Kidney (tissue), 14 donors: ENCODE results near the gene PTPRT. TPM values are rescaled to one million over a fixed set of nuclear protein-coding genes. Genes with fewer than 3 reads are reported as not detected.

ENCODE experiments used
- DNase-seq, 5 donors: peaks; one replicate each; pipeline ENCODE4 v3.0.0-alpha.2; 2013 to 2020
- FAIRE-seq: peaks from 2 replicates; lab custom pipeline; 2012; peaks lifted over from hg19 to GRCh38; lab: Jason Lieb, UNC
- H3K27ac ChIP-seq, 2 donors: one replicate each; pipeline ENCODE4 v1.7.0; 2013; ENCODE audit warnings: low read depth in 2 of 2, low read length in 2 of 2, inconsistent platforms in 1 of 2
- H3K27me3 ChIP-seq: one replicate; pipeline ENCODE4 v1.7.1; 2013; ENCODE audit warnings: low read length, inconsistent platforms; ENCODE audit not compliant: control insufficient read depth, insufficient read depth
- H3K36me3 ChIP-seq, 3 donors: one replicate each; pipeline versions ENCODE4 v1.7.0 to v1.7.1; 2013; ENCODE audit warnings: low read length in 3 of 3, control low read depth in 1 of 3, inconsistent platforms in 1 of 3; ENCODE audit not compliant: insufficient read depth in 3 of 3, control insufficient read depth in 2 of 3
- H3K4me1 ChIP-seq, 3 donors: one replicate each; pipeline versions ENCODE4 v1.7.0 to v1.7.1; 2013; ENCODE audit warnings: low read length in 3 of 3, inconsistent platforms in 1 of 3, low read depth in 1 of 3; ENCODE audit not compliant: control insufficient read depth in 2 of 3, insufficient read depth in 2 of 3
- H3K4me3 ChIP-seq, 3 donors: one replicate each; pipeline versions ENCODE4 v1.7.0 to v1.8.1; 2013; ENCODE audit warnings: low read length in 3 of 3, control low read depth in 1 of 3, inconsistent platforms in 1 of 3
- H3K9ac ChIP-seq, 3 donors: one replicate each; pipeline versions ENCODE4 v1.7.0 to v1.7.1; 2013; ENCODE audit warnings: low read length in 3 of 3, control low read depth in 1 of 3, inconsistent platforms in 1 of 3
- H3K9me3 ChIP-seq, 3 donors: one replicate each; pipeline versions ENCODE4 v1.7.0 to v1.7.1; 2013; ENCODE audit warnings: low read length in 3 of 3, control low read depth in 1 of 3, inconsistent platforms in 1 of 3; ENCODE audit not compliant: control insufficient read depth in 2 of 3, insufficient read depth in 1 of 3
- intact Hi-C: fragments of 100-400 bp; cut with DNase I; formaldehyde crosslinking; loops from one replicate; pipeline ENCODE4 v1.11.1; 2022
- polyA plus RNA-seq: library from polyadenylated mRNA; stranded (reverse); fragments of 350-450 nt; fragmentation: Illumina TruSeq; extraction: RNeasy Lipid Tissue Mini Kit (QIAGEN cat#74804); gene quantifications from one replicate; pipeline ENCODE4 v1.2.3, GENCODE V29; 2014; ENCODE audit warnings: low read depth, low replicate concordance; ENCODE audit not compliant: insufficient read depth
- total RNA-seq: library from RNA; stranded (reverse); fragmentation: NEBNext Ultra II Directional; extraction: Animal tissue kit (Norgen Biotek cat#: 25700); gene quantifications from one replicate; pipeline ENCODE4 v1.2.1, GENCODE V29; 2021
- TF ChIP-seq, protein P1 (sequence below): IDR thresholded peaks from 3 replicates; pipeline ENCODE4 v1.5.1; 2012; ENCODE audit warnings: mild to moderate bottlenecking, moderate library complexity, borderline replicate concordance; ENCODE audit not compliant: insufficient read depth; ENCODE audit errors: extremely low read depth
- donor health status: control.
- donor health status: control.
- donor health status: control.
- donor health status: control.
- donor health status: control.
- donor health status: DM: yes; HTN: yes; CAD: no.
- donor health status: Normal renal cell carcinoma (clear cell type).

PTPRT gene
- total and polyA plus RNA-seq, 2 donors from 2014 or later: 0.60 TPM; not detected in 1

GRCh38 chr20:43057317-43057716, 132.4 kb downstream of the PTPRT start:
- intact Hi-C loops: no loop called here
- Histone ChIP-seq H3K4me3 (no peak overlapping the region), H3K9me3 (no peaks in the 10 kb centered on the region), H3K36me3 (no peaks in the 10 kb centered on the region), H3K4me1 (no peaks in the 10 kb centered on the region), H3K27me3 (no peaks in the 10 kb centered on the region), H3K27ac (no peak overlapping the region), H3K9ac (no peak overlapping the region)
- FAIRE-seq (no peak), DNase-seq (no peak)
- TF ChIP-seq, protein P1, sequence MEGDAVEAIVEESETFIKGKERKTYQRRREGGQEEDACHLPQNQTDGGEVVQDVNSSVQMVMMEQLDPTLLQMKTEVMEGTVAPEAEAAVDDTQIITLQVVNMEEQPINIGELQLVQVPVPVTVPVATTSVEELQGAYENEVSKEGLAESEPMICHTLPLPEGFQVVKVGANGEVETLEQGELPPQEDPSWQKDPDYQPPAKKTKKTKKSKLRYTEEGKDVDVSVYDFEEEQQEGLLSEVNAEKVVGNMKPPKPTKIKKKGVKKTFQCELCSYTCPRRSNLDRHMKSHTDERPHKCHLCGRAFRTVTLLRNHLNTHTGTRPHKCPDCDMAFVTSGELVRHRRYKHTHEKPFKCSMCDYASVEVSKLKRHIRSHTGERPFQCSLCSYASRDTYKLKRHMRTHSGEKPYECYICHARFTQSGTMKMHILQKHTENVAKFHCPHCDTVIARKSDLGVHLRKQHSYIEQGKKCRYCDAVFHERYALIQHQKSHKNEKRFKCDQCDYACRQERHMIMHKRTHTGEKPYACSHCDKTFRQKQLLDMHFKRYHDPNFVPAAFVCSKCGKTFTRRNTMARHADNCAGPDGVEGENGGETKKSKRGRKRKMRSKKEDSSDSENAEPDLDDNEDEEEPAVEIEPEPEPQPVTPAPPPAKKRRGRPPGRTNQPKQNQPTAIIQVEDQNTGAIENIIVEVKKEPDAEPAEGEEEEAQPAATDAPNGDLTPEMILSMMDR: no peak

DNA sequence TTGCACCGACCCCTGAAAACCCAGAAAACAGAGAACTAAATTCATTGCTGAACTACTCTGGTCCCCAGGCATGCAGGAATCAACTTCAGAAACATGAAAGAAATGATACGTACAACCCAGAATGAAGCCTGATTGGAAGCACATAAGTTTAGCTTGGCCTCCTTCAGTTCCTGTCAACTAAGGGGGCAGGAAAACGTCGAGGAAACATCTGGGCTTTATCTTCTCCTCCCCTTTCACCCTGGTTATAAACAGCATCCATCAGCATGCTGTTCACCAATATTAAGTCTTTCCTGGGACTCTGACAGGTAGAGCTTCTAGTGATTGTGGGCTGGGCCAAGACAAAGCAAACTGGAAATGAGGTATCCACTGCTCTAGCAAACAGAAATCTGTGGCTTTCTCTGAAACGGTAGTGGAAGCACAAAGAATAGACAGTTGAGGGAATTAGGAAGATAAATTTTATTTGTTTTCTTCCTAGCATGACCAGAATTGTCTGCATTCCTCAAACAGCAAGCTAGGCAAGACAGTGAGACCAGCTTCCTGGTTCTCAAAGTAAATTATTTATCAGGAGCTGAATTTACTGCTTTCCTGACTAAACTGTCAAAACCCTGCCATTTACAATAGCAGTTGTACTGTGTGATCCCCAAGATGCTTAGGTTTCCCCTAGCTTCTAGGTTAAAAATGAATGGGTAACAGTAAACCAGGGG, 134.4 kb downstream of the PTPRT start:
- Histone ChIP-seq H3K27me3 (no peaks in the 10 kb centered on the region), H3K4me3 (no peak overlapping the region), H3K9ac (no peak overlapping the region), H3K36me3 (no peaks in the 10 kb centered on the region), H3K9me3 (no peaks in the 10 kb centered on the region), H3K4me1 (no peaks in the 10 kb centered on the region), H3K27ac (no peak overlapping the region)
- FAIRE-seq: no peak
- intact Hi-C loops: no loop called here
- peak in 1 of 5 donors; percentile 22 for DNase-seq
- TF ChIP-seq, protein P1: no peak

DNA sequence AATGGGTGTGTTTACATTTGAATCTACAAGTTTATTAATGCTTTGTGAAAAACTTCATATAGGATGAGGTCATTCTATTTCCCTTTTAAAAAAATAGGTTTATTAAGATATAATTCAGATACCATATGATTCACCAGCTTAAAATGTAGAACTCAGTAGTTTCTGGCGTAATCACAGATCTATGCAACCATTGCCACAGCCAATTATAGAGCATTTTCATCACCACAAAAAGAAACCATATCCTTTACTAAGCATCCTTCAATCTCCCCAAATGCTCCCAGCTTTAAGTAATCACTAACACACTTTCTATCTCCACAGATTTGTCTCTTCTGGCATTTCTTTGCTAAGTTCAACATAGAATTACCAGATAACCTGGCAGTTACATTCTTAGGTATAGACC, 137.2 kb downstream of the PTPRT start:
- DNase-seq (no peak), FAIRE-seq (no peak)
- H3K36me3 ChIP-seq: no peaks in the 10 kb centered on the region
- no peaks in the 10 kb centered on the region for H3K4me1 ChIP-seq
- no peak overlapping the region for H3K27ac ChIP-seq
- TF ChIP-seq, protein P1: no peak
- H3K9me3 ChIP-seq: no peaks in the 10 kb centered on the region
- no peak overlapping the region for H3K9ac ChIP-seq
- intact Hi-C loops: no loop called here
- no peaks in the 10 kb centered on the region for H3K27me3 ChIP-seq
- H3K4me3 ChIP-seq: no peak overlapping the region
